ENCODE data around the gene ZFHX2. TPM values are rescaled to one million over a fixed set of nuclear protein-coding genes. Genes with fewer than 3 reads are reported as not detected.

Gene ZFHX2
- total RNA-seq, 2 experiments from 2014 or later = 0.78 to 1.0 TPM

DNA sequence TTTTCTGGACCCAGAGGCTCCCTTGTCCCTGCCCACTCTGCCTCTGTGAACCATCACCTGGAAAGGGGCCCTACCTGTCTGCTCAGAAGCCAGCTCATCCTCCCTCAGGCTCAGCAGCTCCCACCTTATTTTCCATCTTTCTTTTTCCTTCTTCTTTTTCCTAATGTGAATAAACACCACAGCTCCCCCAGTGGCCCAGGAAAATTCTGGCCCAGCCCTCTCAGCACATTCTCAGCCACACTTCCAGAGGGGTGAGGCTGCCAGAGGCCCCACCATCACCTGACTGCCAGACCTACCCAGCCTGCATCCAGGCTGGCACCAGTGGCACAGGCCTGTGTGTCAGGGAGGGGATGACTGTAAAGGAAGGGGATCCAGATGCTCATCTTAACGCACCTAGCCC is 23.0 kb downstream of the ZFHX2 start:
- Mint-ChIP-seq H3K36me3 (ENCODE audit: low read depth) (no peaks in the 10 kb centered on the region), H3K27me3 (no peaks in the 10 kb centered on the region), H3K4me3 (no peak overlapping the region), H3K4me1 (ENCODE audit: low read depth) (peaks cover 4% of the 10 kb centered on the region), H3K9me3 (no peaks in the 10 kb centered on the region), H3K27ac (no peak overlapping the region)
- ATAC-seq = no peak
- intact Hi-C loops (cut with micrococcal nuclease) = no loop called here
- TF ChIP-seq, protein P1, sequence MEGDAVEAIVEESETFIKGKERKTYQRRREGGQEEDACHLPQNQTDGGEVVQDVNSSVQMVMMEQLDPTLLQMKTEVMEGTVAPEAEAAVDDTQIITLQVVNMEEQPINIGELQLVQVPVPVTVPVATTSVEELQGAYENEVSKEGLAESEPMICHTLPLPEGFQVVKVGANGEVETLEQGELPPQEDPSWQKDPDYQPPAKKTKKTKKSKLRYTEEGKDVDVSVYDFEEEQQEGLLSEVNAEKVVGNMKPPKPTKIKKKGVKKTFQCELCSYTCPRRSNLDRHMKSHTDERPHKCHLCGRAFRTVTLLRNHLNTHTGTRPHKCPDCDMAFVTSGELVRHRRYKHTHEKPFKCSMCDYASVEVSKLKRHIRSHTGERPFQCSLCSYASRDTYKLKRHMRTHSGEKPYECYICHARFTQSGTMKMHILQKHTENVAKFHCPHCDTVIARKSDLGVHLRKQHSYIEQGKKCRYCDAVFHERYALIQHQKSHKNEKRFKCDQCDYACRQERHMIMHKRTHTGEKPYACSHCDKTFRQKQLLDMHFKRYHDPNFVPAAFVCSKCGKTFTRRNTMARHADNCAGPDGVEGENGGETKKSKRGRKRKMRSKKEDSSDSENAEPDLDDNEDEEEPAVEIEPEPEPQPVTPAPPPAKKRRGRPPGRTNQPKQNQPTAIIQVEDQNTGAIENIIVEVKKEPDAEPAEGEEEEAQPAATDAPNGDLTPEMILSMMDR (IDR thresholded peaks at IDR 0.05) = no peak
- CTCF ChIA-PET = interaction anchor here (1.0 to 1.8 kb wide), 6 partner anchors 10 to 50 kb away, joined by 3 to 8 read pairs (median 4); no protein-coding TSS in a partner anchor
- POLR2A ChIA-PET = no interaction called here
- DNase-seq = no peak

DNA sequence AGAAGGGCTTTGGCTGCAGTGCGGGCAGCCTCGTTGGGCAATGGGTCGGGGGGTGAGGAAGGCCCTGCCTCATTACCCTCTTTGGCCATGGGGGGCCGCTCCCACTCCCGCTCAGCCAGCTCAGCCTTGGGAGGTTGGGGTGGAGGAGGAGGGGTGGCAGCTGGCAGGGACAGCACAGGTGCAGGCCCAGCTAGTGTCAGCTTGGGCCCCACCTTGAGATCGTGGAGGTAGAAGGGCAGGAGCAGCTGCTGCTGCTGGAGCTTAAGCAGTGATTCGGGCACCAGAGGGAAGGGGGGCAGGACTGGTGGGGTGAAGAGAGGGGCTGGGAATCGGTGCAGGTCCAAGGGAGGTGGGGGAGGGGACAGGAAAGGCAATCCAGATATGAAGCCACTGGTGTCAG is 26.0 kb downstream of the ZFHX2 start:
- intact Hi-C loops (cut with micrococcal nuclease) = no loop called here
- no peaks in the 10 kb centered on the region for H3K36me3 Mint-ChIP-seq (ENCODE audit: low read depth)
- TF ChIP-seq, protein P1 (IDR thresholded peaks at IDR 0.05) = no peak
- CTCF ChIA-PET = no interaction called here
- H3K9me3 Mint-ChIP-seq = no peaks in the 10 kb centered on the region
- H3K27ac Mint-ChIP-seq = no peak overlapping the region
- no peak overlapping the region for H3K4me3 Mint-ChIP-seq
- H3K4me1 Mint-ChIP-seq (ENCODE audit: low read depth) = peaks cover 3% of the 10 kb centered on the region
- DNase-seq (no peak), ATAC-seq (no peak)
- no peaks in the 10 kb centered on the region for H3K27me3 Mint-ChIP-seq
- POLR2A ChIA-PET = interaction anchor here (0.9 kb wide), 1 partner anchor 9 kb away, joined by 3 read pairs; no protein-coding TSS in a partner anchor

DNA sequence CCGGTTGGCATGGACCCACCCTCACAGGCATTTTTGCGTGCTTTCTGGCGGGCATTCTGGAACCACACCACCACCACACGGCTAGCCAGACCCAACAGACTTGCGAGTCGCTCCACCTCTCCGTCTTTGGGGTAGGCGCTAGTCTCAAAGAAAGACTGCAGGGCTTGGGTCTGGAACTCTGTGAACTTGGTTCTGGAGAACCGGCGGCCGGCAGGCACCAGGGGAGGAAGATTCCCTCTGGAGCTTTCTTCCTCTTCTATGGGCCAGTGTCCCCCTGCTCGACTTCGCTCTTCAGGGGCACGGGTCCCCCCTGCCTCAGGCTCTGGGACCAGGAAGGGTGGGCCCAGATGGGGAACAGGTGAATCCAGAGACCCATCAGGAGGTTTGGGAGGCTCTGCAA is 26.6 kb downstream of the ZFHX2 start:
- no peaks in the 10 kb centered on the region for H3K4me1 Mint-ChIP-seq (ENCODE audit: low read depth)
- H3K27ac Mint-ChIP-seq = no peak overlapping the region
- H3K27me3 Mint-ChIP-seq = no peaks in the 10 kb centered on the region
- CTCF ChIA-PET = no interaction called here
- ATAC-seq = no peak
- no peak for DNase-seq
- TF ChIP-seq, protein P1 (IDR thresholded peaks at IDR 0.05) = no peak
- H3K4me3 Mint-ChIP-seq = no peak overlapping the region
- POLR2A ChIA-PET = interaction anchor here (0.9 kb wide), 1 partner anchor 8 kb away, joined by 3 read pairs; no protein-coding TSS in a partner anchor
- H3K36me3 Mint-ChIP-seq (ENCODE audit: low read depth) = no peaks in the 10 kb centered on the region
- H3K9me3 Mint-ChIP-seq = no peaks in the 10 kb centered on the region
- intact Hi-C loops (cut with micrococcal nuclease) = no loop called here

DNA sequence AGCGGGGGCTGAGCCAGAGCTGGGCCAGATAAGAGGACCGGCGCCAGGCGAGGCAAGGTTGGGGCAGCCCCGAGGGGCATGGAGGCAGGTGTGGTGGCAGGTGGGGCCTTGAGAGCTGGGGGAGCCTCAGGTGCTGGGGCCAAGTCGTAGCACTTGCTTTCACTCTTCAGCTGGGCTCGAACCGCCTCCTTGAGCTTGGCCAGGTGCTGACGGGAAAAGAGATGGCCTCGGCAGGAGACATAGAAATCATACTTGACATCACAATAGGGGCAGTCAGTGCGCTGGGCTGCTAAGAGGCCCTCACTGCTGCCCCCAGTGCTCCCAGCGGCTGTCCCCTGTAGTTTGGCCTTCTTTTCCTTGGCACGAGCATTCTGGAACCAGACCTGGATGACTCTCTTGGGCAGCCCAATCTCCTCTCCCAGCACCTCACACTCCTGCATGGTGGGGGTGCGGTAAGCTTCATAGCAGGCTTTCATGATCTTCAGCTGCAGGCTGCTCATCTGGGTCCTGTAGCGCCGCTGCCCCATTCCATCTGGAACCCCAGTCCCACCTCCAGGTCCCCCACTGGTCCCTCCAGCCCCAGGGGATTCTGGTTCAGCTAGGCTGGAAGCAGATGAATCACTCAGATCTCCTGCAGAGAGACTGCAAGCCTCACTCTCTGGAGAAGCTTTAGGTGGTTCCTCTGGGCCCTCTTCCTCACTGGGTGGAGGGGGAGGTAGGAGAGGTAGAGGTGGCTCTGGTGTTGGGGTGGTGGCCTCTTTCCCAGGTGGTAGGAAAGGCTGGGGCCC is 28.1 kb downstream of the ZFHX2 start:
- H3K27ac Mint-ChIP-seq = no peak overlapping the region
- ChIA-PET CTCF (interaction anchor here (0.6 to 1.5 kb wide), 4 partner anchors 15 to 45 kb away, joined by 3 to 5 read pairs (median 4); no protein-coding TSS in a partner anchor), POLR2A (no interaction called here)
- H3K4me1 Mint-ChIP-seq (ENCODE audit: low read depth) = no peaks in the 10 kb centered on the region
- no peak overlapping the region for H3K4me3 Mint-ChIP-seq
- TF ChIP-seq, protein P1 (IDR thresholded peaks at IDR 0.05) = no peak
- DNase-seq (no peak), ATAC-seq (no peak)
- intact Hi-C loops (cut with micrococcal nuclease) = no loop called here
- no peaks in the 10 kb centered on the region for H3K27me3 Mint-ChIP-seq
- no peaks in the 10 kb centered on the region for H3K9me3 Mint-ChIP-seq
- H3K36me3 Mint-ChIP-seq (ENCODE audit: low read depth) = no peaks in the 10 kb centered on the region

DNA sequence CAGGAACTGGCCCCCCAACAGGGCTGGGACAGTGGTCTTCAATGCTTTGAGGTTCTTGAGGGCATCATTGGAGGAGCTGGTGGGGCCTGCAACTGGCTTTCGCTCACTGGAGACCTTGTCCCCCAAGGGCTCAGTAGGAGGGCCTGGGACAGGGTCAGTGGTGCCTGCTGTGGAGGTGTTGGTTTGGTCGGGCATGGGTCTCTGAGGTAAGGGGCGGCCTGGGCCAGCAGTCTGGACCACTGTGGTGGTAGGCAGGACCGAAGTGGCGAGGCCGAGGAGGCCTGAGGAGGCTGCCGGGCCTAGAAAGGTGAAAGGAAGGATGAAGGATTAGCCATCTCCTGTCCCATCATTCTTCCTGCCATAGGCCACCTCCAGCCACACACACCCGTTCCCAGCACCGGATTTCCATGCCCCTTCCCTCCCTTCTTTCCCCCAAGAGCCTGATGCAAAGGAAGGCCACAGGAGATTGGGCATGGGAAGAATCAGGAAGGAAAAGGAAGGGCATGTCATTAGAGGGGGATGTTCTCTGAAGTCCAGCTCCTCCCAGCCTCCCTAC is 28.8 kb downstream of the ZFHX2 start:
- POLR2A ChIA-PET = no interaction called here
- H3K27me3 Mint-ChIP-seq = no peaks in the 10 kb centered on the region
- no peaks in the 10 kb centered on the region for H3K4me1 Mint-ChIP-seq (ENCODE audit: low read depth)
- no peak overlapping the region for H3K27ac Mint-ChIP-seq
- no peak overlapping the region for H3K4me3 Mint-ChIP-seq
- CTCF ChIA-PET = interaction anchor here (0.9 to 1.5 kb wide), 3 partner anchors 16 to 44 kb away, joined by 3 to 5 read pairs (median 5); no protein-coding TSS in a partner anchor
- ATAC-seq = no peak
- H3K36me3 Mint-ChIP-seq (ENCODE audit: low read depth) = no peaks in the 10 kb centered on the region
- DNase-seq = no peak
- TF ChIP-seq, protein P1 (IDR thresholded peaks at IDR 0.05) = no peak
- no peaks in the 10 kb centered on the region for H3K9me3 Mint-ChIP-seq
- intact Hi-C loops (cut with micrococcal nuclease) = no loop called here

Measured in activated CD8-positive, alpha-beta T cell treated with anti-CD3 and anti-CD28 coated beads for 36 hours (primary cell).